Neural cell (in vitro differentiated cells): ENCODE measurements around the gene FAM168A. TPM values are rescaled to one million over a fixed set of nuclear protein-coding genes. Genes with fewer than 3 reads are reported as not detected.

Source experiments
- H2AFZ ChIP-seq: fragments of 200-600, 300-800 bp; sonication (generic), shearing (Covaris generic); 2 replicates; pipeline ENCODE4 v1.6.0; 2014; ENCODE audit warnings: low read depth, mild to moderate bottlenecking, antibody characterized with exemption, low read length, moderate library complexity
- H3F3A ChIP-seq: fragments of 200-600 bp; shearing (Covaris generic); 2 replicates; pipeline ENCODE4 v1.6.1; 2016; ENCODE audit warnings: mild to moderate bottlenecking, moderate library complexity, mixed read lengths, antibody characterized with exemption, low read length; ENCODE audit not compliant: insufficient read depth, poor library complexity, severe bottlenecking
- H3K27ac ChIP-seq: fragments of 200-600, 300-800 bp; sonication (generic), shearing (Covaris generic); 2 replicates; pipeline ENCODE4 v1.5.1; 2014; ENCODE audit warnings: mild to moderate bottlenecking, low read length, moderate library complexity
- H3K27me3 ChIP-seq: fragments of 300-800, 200-600 bp; sonication (generic), shearing (Covaris generic); 2 replicates; pipeline ENCODE4 v1.6.0; 2014; ENCODE audit warnings: mild to moderate bottlenecking, low read depth, low read length, moderate library complexity; ENCODE audit not compliant: insufficient read depth
- H3K36me3 ChIP-seq: fragments of 300-800, 200-600 bp; sonication (generic), shearing (Covaris generic); 2 replicates; pipeline ENCODE4 v1.5.1; 2014; ENCODE audit warnings: mild to moderate bottlenecking, antibody characterized with exemption, low read length, moderate library complexity; ENCODE audit not compliant: insufficient read depth
- H3K4me2 ChIP-seq: fragments of 300-800, 200-600 bp; sonication (generic), shearing (Covaris generic); 2 replicates; pipeline ENCODE4 v1.6.0; 2014; ENCODE audit warnings: mild to moderate bottlenecking, low read length
- H3K4me3 ChIP-seq: fragments of 300-800, 200-600 bp; sonication (generic), shearing (Covaris generic); 2 replicates; pipeline ENCODE4 v1.5.1; 2014; ENCODE audit warnings: mild to moderate bottlenecking, low read length, moderate library complexity
- H3K79me2 ChIP-seq: fragments of 200-600 bp; shearing (Covaris generic); replicated peaks from 2 replicates; pipeline ENCODE4 v1.6.0; 2014; ENCODE audit warnings: mild to moderate bottlenecking, low read length, moderate library complexity; ENCODE audit not compliant: insufficient read depth
- H3K9ac ChIP-seq: fragments of 300-800, 200-600 bp; sonication (generic), shearing (Covaris generic); 2 replicates; pipeline ENCODE4 v1.6.1; 2016; ENCODE audit warnings: mild to moderate bottlenecking, low read length, mixed read lengths
- H3K9me2 ChIP-seq: fragments of 200-600 bp; shearing (Covaris generic); 2 replicates; pipeline ENCODE4 v1.6.1; 2016; ENCODE audit warnings: mild to moderate bottlenecking, low read length, mixed read lengths; ENCODE audit not compliant: insufficient read depth
- H3K9me3 ChIP-seq: fragments of 200-600, 300-800 bp; sonication (generic), shearing (Covaris generic); 2 replicates; pipeline ENCODE4 v1.6.1; 2016; ENCODE audit warnings: mild to moderate bottlenecking, mixed run types, low read length, moderate library complexity, mixed read lengths
- H4K20me1 ChIP-seq: fragments of 200-600 bp; shearing (Covaris generic); 2 replicates; pipeline ENCODE4 v1.6.1; 2016; ENCODE audit warnings: mild to moderate bottlenecking, mixed run types; ENCODE audit not compliant: insufficient read depth
- CTCF ChIP-seq: fragments of 450-650 bp; IDR thresholded peaks from 2 replicates; pipeline ENCODE4 v1.5.1; 2014; ENCODE audit warnings: antibody characterized with exemption, mild to moderate bottlenecking, moderate library complexity; ENCODE audit not compliant: poor library complexity, severe bottlenecking
- EP300 ChIP-seq: fragments of 450-650 bp; conservative IDR thresholded peaks from 2 replicates; pipeline ENCODE4 v1.6.1; 2014; ENCODE audit warnings: antibody characterized with exemption, mild to moderate bottlenecking, moderate library complexity; ENCODE audit not compliant: poor library complexity, severe bottlenecking
- EZH2 ChIP-seq: fragments of 200-600, 300-800 bp; shearing (Covaris generic), sonication (generic); IDR thresholded peaks from 2 replicates; pipeline ENCODE4 v1.6.1; 2014; ENCODE audit warnings: antibody characterized with exemption, low read length, borderline replicate concordance, mild to moderate bottlenecking; ENCODE audit not compliant: insufficient read depth, poor library complexity, severe bottlenecking
- MXI1 ChIP-seq: fragments of 450-650 bp; conservative IDR thresholded peaks from 2 replicates; pipeline ENCODE4 v1.6.1; 2014; ENCODE audit warnings: antibody characterized with exemption, mild to moderate bottlenecking; ENCODE audit not compliant: poor library complexity, severe bottlenecking
- POLR2AphosphoS5 ChIP-seq: IDR thresholded peaks from 2 replicates; pipeline ENCODE4 v1.6.1; 2012
- RAD21 ChIP-seq: fragments of 450-650 bp; conservative IDR thresholded peaks from 2 replicates; pipeline ENCODE4 v1.6.1; 2014; ENCODE audit warnings: antibody characterized with exemption, mild to moderate bottlenecking, moderate library complexity
- REST ChIP-seq: IDR thresholded peaks from 2 replicates; pipeline ENCODE4 v1.6.1; 2012; ENCODE audit warnings: borderline replicate concordance
- SMC3 ChIP-seq: fragments of 450-650 bp; conservative IDR thresholded peaks from 2 replicates; pipeline ENCODE4 v1.6.1; 2014; ENCODE audit warnings: antibody characterized with exemption, mild to moderate bottlenecking, moderate library complexity; ENCODE audit not compliant: poor library complexity
- TAF1 ChIP-seq: IDR thresholded peaks from 2 replicates; pipeline ENCODE4 v1.6.1; 2012; ENCODE audit warnings: low read depth
- polyA plus RNA-seq: library from polyadenylated mRNA; depleted of rRNA; stranded (reverse); fragments of >200 nt; gene quantifications from 2 replicates; pipeline ENCODE4 v1.2.3, GENCODE V29; 2014

The FAM168A gene
- polyA plus RNA-seq, 1 donor from 2014 or later, result 67.3 TPM

GRCh38 chr11:73530109-73530508 is 67.8 kb downstream of the FAM168A start:
- no peak overlapping the region for H3K4me3 ChIP-seq
- peaks cover 11% of the 10 kb centered on the region for H3K79me2 ChIP-seq
- H3K27me3 ChIP-seq, result no peaks in the 10 kb centered on the region
- no peak overlapping the region for H3K4me2 ChIP-seq
- H3K9me2 ChIP-seq, result no peaks in the 10 kb centered on the region
- no peak overlapping the region for H3K9ac ChIP-seq
- no peaks in the 10 kb centered on the region for H3K36me3 ChIP-seq
- H3K27ac ChIP-seq, result no peak overlapping the region
- peaks cover 4% of the 10 kb centered on the region for H4K20me1 ChIP-seq
- H3F3A ChIP-seq, result peaks cover 5% of the 10 kb centered on the region
- no peak for TF ChIP-seq RAD21
- no peak for TF ChIP-seq SMC3
- no peak for TF ChIP-seq EZH2
- no peak for TF ChIP-seq MXI1
- no peak for TF ChIP-seq CTCF
- TF ChIP-seq POLR2AphosphoS5, result no peak
- no peak for TF ChIP-seq TAF1
- no peak for TF ChIP-seq EP300
- TF ChIP-seq REST, result no peak
- H2AFZ ChIP-seq, result no peak overlapping the region
- H3K9me3 ChIP-seq, result no peaks in the 10 kb centered on the region

GRCh38 chr11:73529204-73529530 is 68.7 kb downstream of the FAM168A start:
- Histone ChIP-seq H3K4me3 (peak overlapping the region; percentile 12), H3K79me2 (peaks cover 6% of the 10 kb centered on the region), H3F3A (peaks cover 5% of the 10 kb centered on the region), H2AFZ (no peak overlapping the region), H3K27ac (no peak overlapping the region), H3K9me3 (no peaks in the 10 kb centered on the region), H3K9ac (no peak overlapping the region), H4K20me1 (peaks cover 4% of the 10 kb centered on the region), H3K9me2 (no peaks in the 10 kb centered on the region), H3K27me3 (no peaks in the 10 kb centered on the region), H3K4me2 (no peak overlapping the region), H3K36me3 (no peaks in the 10 kb centered on the region)
- TF ChIP-seq SMC3 (no peak), RAD21 (no peak), MXI1 (no peak), EZH2 (no peak), CTCF (no peak), TAF1 (no peak), REST (no peak), POLR2AphosphoS5 (no peak), EP300 (no peak)
